ENCODE measurements around the gene HSDL2.
"Not testable (repeated sequence)": the region's sequence is repeated elsewhere in the genome, so short reads cannot be mapped to it uniquely, and the experiment has no call there.

The HSDL2 gene

DNA sequence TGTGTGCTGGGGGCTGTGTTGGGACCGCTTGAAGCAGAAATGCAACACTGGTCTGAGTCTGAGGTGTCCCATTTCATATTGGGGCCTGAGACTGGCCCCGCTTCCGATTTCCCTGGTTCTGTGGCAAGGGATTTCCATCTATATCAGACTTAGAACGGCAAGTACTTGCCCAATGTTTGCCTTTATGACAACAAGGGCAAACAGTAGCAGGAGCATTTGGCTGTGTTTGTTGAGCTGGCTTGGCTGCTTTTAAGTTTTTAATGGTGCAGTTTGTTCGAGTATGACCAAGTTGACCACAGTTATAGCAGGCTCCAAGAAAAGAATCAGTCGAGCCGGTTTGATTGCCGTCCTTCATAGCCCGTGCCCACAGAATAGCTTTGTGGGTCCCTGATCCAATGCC, 17.0 kb downstream of the HSDL2 start:
- no peak for DNase-seq (ENCODE audit: low read depth in 2 of 2)

GRCh38 chr9:112401175-112401815, 21.4 kb downstream of the HSDL2 start:
- DNase-seq (ENCODE audit: low read depth in 2 of 2): no peak

- no peak for DNase-seq (ENCODE audit: low read depth in 2 of 2)
Measured at GRCh38 chr9:112403614-112404201, 23.8 kb downstream of the HSDL2 start.

DNA sequence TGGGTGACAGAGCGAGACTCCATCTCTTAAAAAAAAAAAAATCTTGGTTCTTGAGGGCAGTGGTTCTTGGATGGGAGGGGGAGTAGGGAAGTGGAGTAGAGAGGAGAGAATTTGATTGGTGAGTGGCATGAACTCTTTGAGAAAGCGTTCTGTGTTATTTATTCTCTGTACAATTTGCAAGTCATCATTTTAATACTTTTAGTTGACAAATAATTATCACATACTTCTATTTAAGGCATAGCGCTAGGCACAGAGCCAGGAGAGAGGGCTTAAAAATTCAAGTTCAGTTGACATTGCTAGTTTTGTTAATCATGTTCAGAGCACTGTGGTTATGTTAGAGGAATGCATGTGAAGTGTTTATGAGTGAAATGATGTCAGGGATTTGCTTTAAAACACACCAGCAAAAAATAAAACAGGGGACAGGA, 24.6 kb downstream of the HSDL2 start:
- no peak for DNase-seq (ENCODE audit: low read depth in 2 of 2)

- no peak for DNase-seq (ENCODE audit: low read depth in 2 of 2)
Measured at GRCh38 chr9:112408275-112408674, 28.4 kb downstream of the HSDL2 start.

DNA sequence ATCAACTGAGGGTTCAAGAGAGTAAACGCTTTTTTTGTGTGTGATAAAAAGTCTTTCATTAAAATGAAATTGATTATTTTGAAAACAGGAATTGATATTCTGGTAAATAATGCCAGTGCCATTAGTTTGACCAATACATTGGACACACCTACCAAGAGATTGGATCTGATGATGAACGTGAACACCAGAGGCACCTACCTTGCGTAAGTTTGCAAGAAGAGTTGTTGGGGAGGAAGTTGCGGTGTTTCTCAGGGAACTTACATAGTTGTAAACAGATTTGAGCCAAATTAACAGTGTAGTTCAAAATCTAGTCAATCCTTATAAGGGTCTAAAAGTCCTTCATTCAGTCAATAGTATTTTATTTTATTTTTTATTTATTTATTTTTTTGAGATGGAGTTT, 28.9 kb downstream of the HSDL2 start:
- no peak for DNase-seq (ENCODE audit: low read depth in 2 of 2)

GRCh38 chr9:112409758-112410157, 29.9 kb downstream of the HSDL2 start:
- no peak for DNase-seq (ENCODE audit: low read depth in 2 of 2)

GRCh38 chr9:112411626-112412027, 31.7 kb downstream of the HSDL2 start:
- no peak for DNase-seq (ENCODE audit: low read depth in 2 of 2)

DNA sequence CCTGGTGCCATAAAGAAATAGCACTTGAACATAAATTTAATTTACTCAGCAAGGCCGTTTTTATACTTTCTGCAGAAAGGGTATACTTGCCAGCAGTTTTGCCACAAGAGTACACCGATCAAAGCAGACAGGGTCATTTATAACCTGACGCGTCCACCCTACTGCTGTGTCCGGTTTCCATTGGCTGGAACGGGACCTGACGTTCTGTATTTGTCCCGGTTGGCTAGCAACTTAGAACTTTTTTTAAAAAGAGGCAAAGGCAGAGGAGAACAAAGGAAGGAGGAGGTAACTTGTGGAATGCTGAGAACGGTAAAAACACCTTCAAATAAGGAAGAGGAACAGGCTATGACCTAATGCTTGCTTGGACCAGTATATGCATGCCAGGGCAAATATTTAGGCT, 33.8 kb downstream of the HSDL2 start:
- not testable (repeated sequence) for DNase-seq (ENCODE audit: low read depth in 2 of 2)

- DNase-seq (ENCODE audit: low read depth in 2 of 2): no peak
Measured at GRCh38 chr9:112420208-112420607, 40.3 kb downstream of the HSDL2 start.

DNA sequence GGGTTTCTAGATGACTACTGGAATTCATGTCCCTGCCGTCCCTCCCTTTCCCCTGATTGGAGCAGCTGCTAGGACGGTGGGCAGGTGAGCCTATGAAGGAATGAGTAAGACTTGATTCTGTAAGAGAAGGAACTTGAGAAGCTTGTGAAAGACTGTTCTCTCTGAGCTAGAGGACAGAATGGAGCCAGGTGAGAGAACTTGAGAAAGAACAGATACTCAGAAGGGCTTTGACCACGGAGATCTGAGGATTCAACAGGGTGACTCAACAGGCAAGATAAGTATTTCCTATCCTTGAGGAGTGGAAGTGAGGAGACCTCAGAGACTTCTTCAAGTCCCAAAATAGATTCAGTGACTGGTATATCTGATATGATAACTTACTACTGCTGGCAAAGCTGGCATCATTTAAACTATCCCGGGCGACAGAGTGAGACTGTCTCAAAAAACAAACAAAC, 41.9 kb downstream of the HSDL2 start:
- DNase-seq (ENCODE audit: low read depth in 2 of 2): no peak

- no peak for DNase-seq (ENCODE audit: low read depth in 2 of 2)
Measured at GRCh38 chr9:112422417-112423148, 42.7 kb downstream of the HSDL2 start.

- no peak for DNase-seq (ENCODE audit: low read depth in 2 of 2)
Measured at GRCh38 chr9:112430006-112430522, 50.2 kb downstream of the HSDL2 start.

GRCh38 chr9:112433499-112434392, 53.8 kb downstream of the HSDL2 start:
- DNase-seq (ENCODE audit: low read depth in 2 of 2): no peak

GRCh38 chr9:112434487-112434886, 54.6 kb downstream of the HSDL2 start:
- no peak for DNase-seq (ENCODE audit: low read depth in 2 of 2)

DNA sequence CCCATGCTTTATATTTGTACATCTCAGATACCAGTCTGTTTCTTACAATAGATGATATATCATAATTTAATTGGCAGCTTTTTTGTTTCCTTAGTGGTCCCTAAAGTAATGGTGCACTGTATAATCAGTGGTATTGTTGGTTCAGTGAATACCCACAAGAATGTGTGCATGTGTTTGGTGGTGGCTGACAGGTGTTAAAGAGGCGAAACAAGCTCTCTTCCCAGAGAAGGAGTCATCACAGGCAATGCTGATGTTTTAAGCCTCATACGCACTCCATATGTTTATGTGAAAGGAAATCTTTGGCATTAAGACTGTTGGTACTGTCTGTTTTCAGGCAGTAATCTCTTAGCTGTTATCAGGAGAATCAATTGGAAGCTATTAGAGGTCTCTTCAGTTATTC, 57.5 kb downstream of the HSDL2 start:
- DNase-seq (ENCODE audit: low read depth in 2 of 2): no peak

GRCh38 chr9:112439171-112439570, 59.3 kb downstream of the HSDL2 start:
- no peak for DNase-seq (ENCODE audit: low read depth in 2 of 2)

- DNase-seq (ENCODE audit: low read depth in 2 of 2): no peak
Measured at GRCh38 chr9:112439825-112440224, 59.9 kb downstream of the HSDL2 start.

- DNase-seq (ENCODE audit: low read depth in 2 of 2): no peak
Measured at GRCh38 chr9:112443200-112443599, 63.3 kb downstream of the HSDL2 start.

- no peak for DNase-seq (ENCODE audit: low read depth in 2 of 2)
Measured at GRCh38 chr9:112443636-112444035, 63.7 kb downstream of the HSDL2 start.

DNA sequence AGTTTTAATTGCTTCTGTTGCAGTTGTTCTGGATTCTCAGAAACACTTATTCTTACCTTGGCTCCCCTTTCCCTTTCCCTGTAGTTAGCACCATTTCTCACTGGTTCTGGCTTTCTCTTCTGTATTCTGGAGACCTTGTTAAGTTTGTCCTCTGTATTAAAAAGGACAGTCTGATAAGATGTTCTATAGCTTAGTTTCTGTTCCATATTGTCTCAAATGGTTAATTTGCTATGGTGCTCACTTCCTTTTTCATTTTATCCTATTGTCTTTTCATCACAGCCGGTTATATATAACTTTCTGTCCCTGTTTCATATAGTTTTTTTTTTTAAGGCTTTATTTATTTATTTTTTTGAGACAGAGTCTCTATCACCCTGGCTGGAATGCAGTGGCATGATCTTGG, 65.3 kb downstream of the HSDL2 start:
- DNase-seq (ENCODE audit: low read depth in 2 of 2): no peak

- DNase-seq (ENCODE audit: low read depth in 2 of 2): no peak
Measured at GRCh38 chr9:112446080-112446479, 66.2 kb downstream of the HSDL2 start.
